COLO829 (cell line): Measurements from ENCODE around the gene VPS52.

ENCODE experiments used
- DNase-seq: peaks from one replicate; pipeline ENCODE4 v3.0.0; 2012; ENCODE audit warnings: low spot score

The VPS52 gene

DNA sequence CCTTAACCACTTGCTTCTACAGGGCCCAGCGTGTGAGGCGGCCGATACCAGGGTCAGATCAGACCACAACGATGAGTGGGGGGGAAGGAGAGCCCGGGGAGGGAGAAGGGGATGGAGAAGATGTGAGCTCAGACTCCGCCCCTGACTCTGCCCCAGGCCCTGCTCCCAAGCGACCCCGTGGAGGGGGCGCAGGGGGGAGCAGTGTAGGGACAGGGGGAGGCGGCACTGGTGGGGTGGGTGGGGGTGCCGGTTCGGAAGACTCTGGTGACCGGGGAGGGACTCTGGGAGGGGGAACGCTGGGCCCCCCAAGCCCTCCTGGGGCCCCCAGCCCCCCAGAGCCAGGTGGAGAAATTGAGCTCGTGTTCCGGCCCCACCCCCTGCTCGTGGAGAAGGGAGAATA, 60.5 kb downstream of the VPS52 start:
- no peak for DNase-seq

DNA sequence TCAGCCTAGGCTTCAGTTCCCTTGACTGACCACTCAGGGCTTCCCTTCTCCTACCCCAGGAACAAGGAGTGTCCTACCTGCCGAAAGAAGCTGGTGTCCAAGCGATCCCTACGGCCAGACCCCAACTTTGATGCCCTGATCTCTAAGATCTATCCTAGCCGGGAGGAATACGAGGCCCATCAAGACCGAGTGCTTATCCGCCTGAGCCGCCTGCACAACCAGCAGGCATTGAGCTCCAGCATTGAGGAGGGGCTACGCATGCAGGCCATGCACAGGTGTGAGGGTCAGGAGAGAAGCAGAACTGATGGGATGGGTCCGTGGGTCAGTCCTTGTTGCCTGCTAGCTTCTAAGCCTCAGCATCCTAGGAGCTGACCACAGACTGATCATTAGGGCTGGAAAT, 61.8 kb downstream of the VPS52 start:
- no peak for DNase-seq

DNA sequence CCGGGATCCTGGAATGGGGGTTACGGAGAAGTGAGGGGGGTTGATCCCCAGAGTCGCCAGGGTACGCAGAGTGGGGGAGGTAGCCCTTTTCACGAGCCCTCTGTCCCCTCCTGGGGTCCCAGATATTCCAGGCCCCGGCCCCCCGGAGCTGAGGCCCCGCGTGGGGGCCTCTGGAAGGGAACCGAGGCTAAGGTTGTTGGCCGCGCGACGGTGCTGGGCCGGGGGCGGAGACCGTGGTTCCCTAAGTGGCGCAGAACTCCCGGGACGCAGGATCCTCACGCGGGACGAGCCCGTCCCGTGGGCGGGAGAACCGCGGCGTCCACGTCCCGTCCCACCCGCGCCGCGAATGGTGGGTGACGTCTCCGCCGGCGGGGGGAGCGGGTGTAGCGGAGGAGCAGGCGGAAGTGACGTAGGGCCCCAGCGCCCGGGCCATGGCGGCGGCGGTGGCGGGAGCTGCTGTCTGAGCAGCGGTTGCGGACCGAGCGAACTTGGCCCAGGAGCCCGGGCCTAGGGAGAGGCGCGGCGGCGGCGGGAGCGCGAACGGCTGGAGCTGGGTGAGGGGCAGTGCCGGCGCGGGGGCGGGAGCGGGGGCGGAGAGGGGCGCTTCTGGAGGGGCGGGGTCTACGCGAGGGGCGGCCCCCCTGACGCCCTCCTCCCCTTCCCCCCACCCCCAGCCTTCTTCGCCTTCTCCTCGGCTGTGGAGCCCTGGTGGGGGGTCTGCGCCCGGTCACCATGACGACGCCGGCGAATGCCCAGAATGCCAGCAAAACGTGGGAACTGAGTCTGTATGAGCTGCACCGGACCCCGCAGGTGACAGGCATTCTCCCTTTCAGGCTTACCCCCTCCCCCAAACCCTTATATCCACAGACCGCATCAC, 63.3 kb downstream of the VPS52 start, which contains the start of gene RING1:
RING1 (plus strand) TSS at position 410 of the 877 bp plus-strand sequence; CDS start at position 733, 323 bp downstream.
- DNase-seq: peak; percentile 87

DNA sequence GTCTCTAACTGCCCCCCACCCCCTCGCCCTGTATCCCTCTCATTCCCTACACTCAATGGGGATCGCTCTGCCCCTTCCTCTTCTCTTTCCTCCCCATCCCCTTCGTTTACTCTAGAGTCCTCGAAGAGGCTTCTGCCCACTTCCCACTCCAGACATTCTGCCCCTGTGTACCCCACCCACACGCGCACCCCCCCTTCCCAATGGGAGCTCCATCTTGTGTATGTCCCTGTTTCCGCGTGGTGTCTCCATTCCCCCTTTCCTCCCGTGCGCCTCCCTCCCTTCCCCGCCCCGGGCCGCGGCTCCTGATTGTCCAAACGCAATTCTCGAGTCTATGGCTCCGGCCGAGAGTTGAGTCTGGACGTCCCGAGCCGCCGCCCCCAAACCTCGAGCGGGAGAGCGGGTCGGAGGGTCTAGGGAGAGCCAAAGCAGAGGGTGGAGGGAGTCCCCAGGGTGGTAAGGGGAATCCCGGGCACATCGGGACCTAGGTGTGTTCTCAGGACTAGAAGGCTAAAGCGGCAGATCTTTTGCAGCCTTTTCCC, 64.1 kb downstream of the VPS52 start:
- DNase-seq: no peak

DNA sequence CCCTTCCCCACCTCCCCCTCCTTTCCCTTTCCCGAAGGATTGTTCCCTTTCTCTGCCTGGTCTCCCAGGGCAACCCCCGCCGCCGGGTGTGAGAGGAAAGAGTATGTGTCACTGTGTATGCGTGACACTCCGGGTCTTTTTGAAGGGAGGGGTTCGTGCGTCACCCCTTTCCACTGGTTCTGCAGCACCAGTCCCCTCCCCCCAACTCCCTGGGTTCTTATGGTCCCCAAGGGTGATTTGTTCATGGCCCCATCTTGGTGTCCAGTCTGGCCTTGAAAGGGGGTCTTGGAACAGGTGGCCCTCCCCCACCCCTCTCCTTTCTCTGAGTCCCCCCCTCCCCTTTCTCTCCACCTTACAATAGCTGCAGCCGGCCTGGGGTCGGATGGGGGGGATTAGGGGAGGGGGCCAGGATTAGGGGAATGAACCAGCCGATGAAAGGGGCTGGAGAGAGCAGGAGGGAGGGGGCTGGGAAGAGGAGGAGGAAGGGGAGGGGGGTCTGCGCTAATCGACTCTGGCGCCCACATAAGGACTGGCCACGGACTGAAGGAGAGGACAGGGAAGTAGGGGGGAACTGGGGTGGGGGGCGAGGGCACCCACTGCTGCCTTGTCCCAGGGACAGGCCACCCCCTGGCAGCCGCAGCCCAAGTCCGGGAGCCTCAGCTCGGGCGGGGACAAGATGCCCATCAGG, 64.7 kb downstream of the VPS52 start:
- no peak for DNase-seq

DNA sequence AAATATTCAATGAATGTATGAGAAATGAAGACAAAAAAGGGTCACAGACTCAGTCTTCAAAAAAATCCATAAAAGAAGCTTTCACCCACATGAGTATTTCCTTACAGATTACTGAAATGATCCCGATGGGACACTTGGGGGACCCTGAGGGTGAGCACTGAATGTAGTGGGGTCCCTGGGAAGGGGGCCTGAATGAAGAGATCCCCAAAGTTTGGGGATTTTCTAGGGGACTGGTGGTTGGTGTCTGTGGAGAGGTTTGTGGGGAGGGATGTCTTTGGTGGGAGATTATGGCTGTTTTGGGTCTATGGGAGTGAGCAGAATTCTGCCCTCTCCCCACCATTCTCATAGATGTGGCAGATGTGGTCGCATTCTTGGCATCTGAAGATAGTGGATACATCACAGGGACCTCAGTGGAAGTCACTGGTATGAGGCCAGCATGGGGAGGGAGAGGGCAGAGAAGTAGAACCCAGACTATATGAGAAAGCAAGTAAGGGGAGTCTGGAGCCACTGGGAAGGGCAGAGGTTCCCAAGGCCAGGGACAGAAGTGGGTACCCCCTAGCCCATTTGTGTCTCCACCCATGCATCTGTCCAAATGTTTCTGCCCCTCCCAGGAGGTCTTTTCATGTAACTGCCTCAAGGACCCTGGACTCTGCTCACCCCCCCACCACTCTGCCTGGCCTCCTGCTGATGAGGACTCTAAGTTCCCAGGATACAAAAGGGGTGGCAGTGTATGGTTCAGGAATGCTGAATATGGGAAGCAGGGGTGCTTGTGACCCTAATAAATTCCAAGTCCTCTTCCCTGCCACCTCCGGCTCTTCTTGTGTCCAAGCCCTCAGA, 65.4 kb downstream of the VPS52 start:
- no peak for DNase-seq

DNA sequence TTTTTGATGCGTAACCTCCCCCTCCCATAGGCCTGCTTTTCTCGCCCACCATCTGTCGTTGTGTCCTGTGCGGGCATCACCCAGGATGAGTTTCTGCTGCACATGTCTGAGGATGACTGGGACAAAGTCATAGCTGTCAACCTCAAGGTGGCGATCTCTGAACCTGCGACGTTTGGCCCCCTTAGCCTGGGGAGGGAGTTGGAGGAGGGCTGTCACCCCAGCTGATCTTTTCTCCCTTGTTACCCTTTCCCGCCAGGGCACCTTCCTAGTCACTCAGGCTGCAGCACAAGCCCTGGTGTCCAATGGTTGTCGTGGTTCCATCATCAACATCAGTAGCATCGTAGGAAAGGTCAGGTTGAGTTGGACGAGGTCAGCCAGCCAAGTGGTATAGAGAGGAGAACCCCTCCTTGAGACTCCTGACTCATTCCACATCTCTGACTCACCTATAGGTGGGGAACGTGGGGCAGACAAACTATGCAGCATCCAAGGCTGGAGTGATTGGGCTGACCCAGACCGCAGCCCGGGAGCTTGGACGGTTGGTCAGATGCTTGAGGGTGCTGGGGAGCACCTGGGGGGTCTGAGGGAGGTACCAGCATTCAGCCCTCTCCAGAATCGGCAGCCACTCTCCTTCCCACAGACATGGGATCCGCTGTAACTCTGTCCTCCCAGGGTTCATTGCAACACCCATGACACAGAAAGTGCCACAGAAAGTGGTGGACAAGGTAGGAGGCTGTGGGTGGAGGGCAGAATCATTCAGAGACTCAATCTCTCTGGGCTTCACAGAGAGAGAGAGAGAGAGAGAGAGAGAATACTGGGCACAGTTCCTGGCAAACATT, 66.3 kb downstream of the VPS52 start:
- DNase-seq: no peak

DNA sequence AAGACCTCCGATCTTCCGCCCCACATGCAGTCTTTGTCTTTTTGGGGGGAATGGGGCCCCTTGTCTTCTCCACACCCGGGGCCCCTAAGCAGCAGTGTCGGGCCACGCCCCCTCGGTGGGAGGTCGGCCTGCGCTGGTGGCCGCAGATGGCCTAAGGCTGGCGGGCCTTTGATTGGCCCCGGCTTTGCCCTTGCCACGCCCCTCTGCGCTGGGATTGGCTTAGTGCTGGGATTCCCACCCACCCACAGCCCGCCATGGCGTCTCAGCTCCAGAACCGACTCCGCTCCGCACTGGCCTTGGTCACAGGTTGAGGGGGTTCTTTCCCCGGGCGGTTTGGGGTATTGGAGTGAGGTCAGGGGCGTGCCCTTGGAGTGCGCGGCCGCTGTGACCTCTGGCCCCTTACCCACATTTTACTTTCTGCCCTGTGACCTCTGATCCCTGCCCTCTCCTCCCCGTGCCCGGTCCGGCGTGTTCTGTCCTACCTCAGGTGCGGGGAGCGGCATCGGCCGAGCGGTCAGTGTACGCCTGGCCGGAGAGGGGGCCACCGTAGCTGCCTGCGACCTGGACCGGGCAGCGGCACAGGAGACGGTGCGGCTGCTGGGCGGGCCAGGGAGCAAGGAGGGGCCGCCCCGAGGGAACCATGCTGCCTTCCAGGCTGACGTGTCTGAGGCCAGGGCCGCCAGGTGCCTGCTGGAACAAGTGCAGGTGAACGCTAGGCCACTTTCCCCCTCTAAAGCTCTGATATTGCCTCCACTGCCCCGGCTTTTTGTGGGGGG, 67.1 kb downstream of the VPS52 start, which contains the start of gene HSD17B8:
HSD17B8 (plus strand) TSS at position 241 of the 776 bp plus-strand sequence; CDS start at position 255, 14 bp downstream.
- DNase-seq: peak; percentile 98

DNA sequence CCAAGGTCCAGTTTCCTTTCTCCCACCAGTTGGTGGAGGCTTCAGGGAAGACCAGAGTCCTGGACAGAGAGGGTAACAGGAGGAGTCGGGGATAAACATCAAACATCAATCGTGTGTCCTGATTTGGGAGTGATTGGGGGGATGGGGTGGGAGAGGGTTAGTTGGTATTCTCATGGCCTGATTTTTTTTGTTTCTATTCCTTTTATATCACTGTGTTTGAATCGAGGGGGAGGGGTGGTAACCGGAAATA, 67.6 kb downstream of the VPS52 start:
- DNase-seq: no peak

DNA sequence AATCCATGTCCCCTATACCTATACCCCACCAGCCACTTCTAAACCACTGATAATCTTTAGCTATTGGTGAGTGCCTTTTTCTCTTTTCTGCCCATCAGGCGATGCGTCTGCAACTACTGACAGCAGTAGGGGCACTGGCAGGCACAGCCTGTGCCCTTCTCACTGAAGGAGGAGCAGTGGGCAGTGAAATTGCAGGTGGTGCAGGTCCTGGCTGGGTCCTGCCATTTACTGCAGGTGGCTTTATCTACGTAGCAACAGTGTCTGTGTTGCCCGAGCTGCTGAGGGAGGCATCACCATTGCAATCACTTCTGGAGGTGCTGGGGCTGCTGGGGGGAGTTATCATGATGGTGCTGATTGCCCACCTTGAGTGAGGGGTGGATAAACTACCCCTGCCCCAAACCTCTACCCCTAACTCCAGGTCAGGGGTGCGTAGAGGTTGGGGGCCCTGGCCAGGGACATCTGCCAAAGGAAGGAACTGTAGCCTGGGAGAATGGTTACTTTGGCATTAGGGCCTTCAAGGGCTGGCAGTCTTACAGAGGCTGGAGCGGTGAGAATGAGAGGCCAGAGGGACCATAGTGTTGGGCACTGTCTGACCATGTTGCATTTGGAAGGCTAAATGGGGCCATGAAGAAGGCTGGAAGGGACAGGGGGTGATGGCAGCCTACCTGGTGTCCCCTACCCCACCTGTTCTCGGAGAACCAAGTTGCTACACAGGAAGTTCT, 68.1 kb downstream of the VPS52 start:
- DNase-seq: no peak

DNA sequence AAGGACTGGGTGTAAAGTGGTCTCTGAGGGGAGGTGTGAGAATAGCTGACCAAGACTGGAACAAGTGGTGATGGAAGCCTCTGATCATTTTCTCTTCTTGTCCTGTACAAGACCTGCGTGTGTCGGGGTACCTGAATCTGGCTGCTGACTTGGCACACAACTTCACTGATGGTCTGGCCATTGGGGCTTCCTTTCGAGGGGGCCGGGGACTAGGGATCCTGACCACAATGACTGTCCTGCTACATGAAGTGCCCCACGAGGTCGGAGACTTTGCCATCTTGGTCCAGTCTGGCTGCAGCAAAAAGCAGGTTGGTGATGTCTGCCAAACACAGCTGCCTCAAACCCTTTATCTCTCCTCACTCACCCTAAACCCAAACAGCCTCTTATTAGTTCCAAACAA, 68.9 kb downstream of the VPS52 start:
- no peak for DNase-seq

DNA sequence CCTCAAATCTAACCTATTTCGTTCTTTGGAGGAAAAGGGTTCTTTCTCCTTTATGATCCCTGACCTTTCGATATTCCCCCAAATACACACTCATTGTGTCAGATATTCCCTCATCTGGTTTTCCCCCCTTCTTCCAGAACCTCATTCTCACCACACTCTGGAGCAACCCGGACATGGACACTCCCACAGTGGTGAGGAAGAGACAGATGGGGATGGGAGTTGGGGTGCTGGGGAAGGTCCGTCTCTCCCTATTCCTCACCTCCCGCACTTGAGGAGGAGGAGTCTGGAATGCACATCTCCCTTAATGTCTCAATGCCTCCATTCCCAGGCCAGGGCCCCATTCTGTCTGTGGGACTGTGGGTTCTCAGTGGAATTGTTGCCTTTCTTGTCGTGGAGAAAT, 69.7 kb downstream of the VPS52 start:
- no peak for DNase-seq

DNA sequence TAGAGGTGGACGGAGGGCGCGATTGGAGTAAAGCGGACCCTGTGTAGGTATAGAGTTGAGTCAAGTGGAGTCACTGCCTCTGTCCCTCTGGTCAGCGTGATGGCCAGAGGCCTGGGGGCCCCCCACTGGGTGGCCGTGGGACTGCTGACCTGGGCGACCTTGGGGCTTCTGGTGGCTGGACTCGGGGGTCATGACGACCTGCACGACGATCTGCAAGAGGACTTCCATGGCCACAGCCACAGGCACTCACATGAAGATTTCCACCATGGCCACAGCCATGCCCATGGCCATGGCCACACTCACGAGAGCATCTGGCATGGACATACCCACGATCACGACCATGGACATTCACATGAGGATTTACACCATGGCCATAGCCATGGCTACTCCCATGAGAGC, 70.5 kb downstream of the VPS52 start:
- DNase-seq: no peak
